ENCODE data around the gene PTPRJ. TPM values are rescaled to one million over a fixed set of nuclear protein-coding genes. Genes with fewer than 3 reads are reported as not detected.
A peak's percentile ranks its signal among the peaks of the same experiment; 100 is the strongest.

The PTPRJ gene
- total and polyA plus RNA-seq, 2 of the 13 experiments (the other 11 are each of a cell fraction or from before 2014, with no cell fraction given), result 1.0 to 1.2 TPM

- Histone ChIP-seq H3K27ac (ENCODE audit: extremely low read length, insufficient read depth, low read length) (no peak overlapping the region), H3K9me3 (ENCODE audit: low read length) (no peaks in the 10 kb centered on the region), H3K79me2 (ENCODE audit: insufficient read depth, low read length) (no peaks in the 10 kb centered on the region), H4K20me1 (ENCODE audit: insufficient read depth, low read length) (no peaks in the 10 kb centered on the region), H3K4me1 (ENCODE audit: insufficient read depth, low read length) (peaks cover 10% of the 10 kb centered on the region), H3K36me3 (replicated peaks in 1 of 2; ENCODE audit: control insufficient read depth in 1 of 2, insufficient read depth in 2 of 2, low read length in 2 of 2) (no peaks in the 10 kb centered on the region), H3K4me3 (replicated peaks in 1 of 3; ENCODE audit: insufficient read depth in 1 of 3, low read depth in 2 of 3, low read length in 3 of 3) (no peak overlapping the region), H3K9ac (ENCODE audit: insufficient read depth, low read depth, low read length) (no peak overlapping the region), H2AFZ (ENCODE audit: low read length) (no peak overlapping the region), H3K27me3 (ENCODE audit: control insufficient read depth in 1 of 2, insufficient read depth in 2 of 2, low read length in 2 of 2) (no peaks in the 10 kb centered on the region), H3K4me2 (ENCODE audit: low read depth, low read length) (no peak overlapping the region)
- FAIRE-seq, result no peak
- CTCF ChIA-PET (ENCODE audit: low intra/inter-chr PET ratio, low total read pairs), result no interaction called here
- intact Hi-C loops (cut with micrococcal nuclease; ENCODE audit: unreplicated experiment), result no loop called here
- no TSS peak for BruUV-seq (replicated peaks)
- ATAC-seq, result no peak
- DNase-seq (ENCODE audit: low spot score), result no peak
- POLR2A ChIA-PET, result no interaction called here
- in situ Hi-C loops (cut with HindIII; ENCODE audit: extremely low pct_ligation_motif_present, low pct_unique_long_range_greater_than_20kb), result no loop called here
- no peak for TF ChIP-seq THAP11 (CRISPR knock-in tag; IDR thresholded peaks at IDR 0.05)
- TF ChIP-seq RBFOX2 (IDR thresholded peaks at IDR 0.05; ENCODE audit: low read depth, low read length), result no peak
- no peak for TF ChIP-seq ZNF737 (CRISPR knock-in tag; IDR thresholded peaks at IDR 0.05; ENCODE audit: borderline replicate concordance)
- WGBS (ENCODE audit: low lambda C conversion rate), result 92% methylated on average over 6 of the region's 7 CpGs
Measured at GRCh38 chr11:48075637-48076036, 95.3 kb downstream of the PTPRJ start.

- CTCF ChIA-PET (ENCODE audit: low intra/inter-chr PET ratio, low total read pairs), result no interaction called here
- FAIRE-seq, result no peak
- TF ChIP-seq ZNF740 (CRISPR knock-in tag; IDR thresholded peaks at IDR 0.05), result no peak
- no peak for TF ChIP-seq ZMAT3 (CRISPR knock-in tag; conservative IDR thresholded peaks at IDR 0.05)
- no peak for TF ChIP-seq ZNF639 (CRISPR knock-in tag; conservative IDR thresholded peaks at IDR 0.05)
- 0 out of 2 replicates have a peak, but pooled peaks have one; percentile 17 for TF ChIP-seq ARID5B (CRISPR knock-in tag; IDR thresholded peaks at IDR 0.05)
- no peak for TF ChIP-seq ZFP37 (CRISPR knock-in tag; IDR thresholded peaks at IDR 0.05; ENCODE audit: borderline replicate concordance)
- TF ChIP-seq HMG20A (CRISPR knock-in tag; IDR thresholded peaks at IDR 0.05; ENCODE audit: borderline replicate concordance), result peak; percentile 43; the same call in 1 of the 2 replicates
- TF ChIP-seq SMYD3 (CRISPR knock-in tag; IDR thresholded peaks at IDR 0.05), result no peak
- no peak for TF ChIP-seq ZBTB49 (CRISPR knock-in tag; IDR thresholded peaks at IDR 0.05; ENCODE audit: borderline replicate concordance)
- no peak for TF ChIP-seq ZNF777 (CRISPR knock-in tag; IDR thresholded peaks at IDR 0.05)
Measured at GRCh38 chr11:48077251-48077650, 96.9 kb downstream of the PTPRJ start.

More at GRCh38 chr11:48077251-48077650, 96.9 kb downstream of the PTPRJ start:
- POLR2A ChIA-PET, result no interaction called here
- 61% methylated on average over 6 of the region's 6 CpGs for WGBS (ENCODE audit: low lambda C conversion rate)
- no peaks in the 10 kb centered on the region for H3K9me3 ChIP-seq (ENCODE audit: low read length)
- no peak overlapping the region for H3K4me3 ChIP-seq (replicated peaks in 1 of 3; ENCODE audit: insufficient read depth in 1 of 3, low read depth in 2 of 3, low read length in 3 of 3)
- peaks cover 21% of the 10 kb centered on the region for H3K4me1 ChIP-seq (ENCODE audit: insufficient read depth, low read length)
- ATAC-seq, result no peak
- H3K4me2 ChIP-seq (ENCODE audit: low read depth, low read length), result no peak overlapping the region
- H3K79me2 ChIP-seq (ENCODE audit: insufficient read depth, low read length), result no peaks in the 10 kb centered on the region
- no peak for DNase-seq (ENCODE audit: low spot score)
- in situ Hi-C loops (cut with HindIII; ENCODE audit: extremely low pct_ligation_motif_present, low pct_unique_long_range_greater_than_20kb) (no loop called here), intact Hi-C loops (cut with micrococcal nuclease; ENCODE audit: unreplicated experiment) (no loop called here)
- H3K27ac ChIP-seq (ENCODE audit: extremely low read length, insufficient read depth, low read length), result no peak overlapping the region
- H3K9ac ChIP-seq (ENCODE audit: insufficient read depth, low read depth, low read length), result no peak overlapping the region
- no peaks in the 10 kb centered on the region for H3K27me3 ChIP-seq (ENCODE audit: control insufficient read depth in 1 of 2, insufficient read depth in 2 of 2, low read length in 2 of 2)
- no peaks in the 10 kb centered on the region for H3K36me3 ChIP-seq (replicated peaks in 1 of 2; ENCODE audit: control insufficient read depth in 1 of 2, insufficient read depth in 2 of 2, low read length in 2 of 2)
- BruUV-seq (replicated peaks), result no TSS peak
- H2AFZ ChIP-seq (ENCODE audit: low read length), result no peak overlapping the region
- H4K20me1 ChIP-seq (ENCODE audit: insufficient read depth, low read length), result no peaks in the 10 kb centered on the region
